ENCODE data around the gene OR5I1.
"Not testable (repeated sequence)": the region's sequence is repeated elsewhere in the genome, so short reads cannot be mapped to it uniquely, and the experiment has no call there.

The OR5I1 gene

GRCh38 chr11:55936300-55936699 lies at the start of gene OR5I1:
TSS of gene OR5I1 (minus strand) at chr11:55936400. CDS start at chr11:55936400, 0 bp downstream.
- Histone ChIP-seq H3K4me3 (ENCODE audit: low read length) (no peak within 1 kb of the TSS), H3K9ac (ENCODE audit: low read length) (no peak within 1 kb of the TSS), H3K9me3 (ENCODE audit: control insufficient read depth, low read length) (no peaks in the 10 kb centered on the region), H3K36me3 (ENCODE audit: control insufficient read depth, insufficient read depth, low read length) (no peaks in the 10 kb centered on the region), H3K27me3 (ENCODE audit: control insufficient read depth, insufficient read depth, low read length) (no peaks in the 10 kb centered on the region), H3K4me1 (ENCODE audit: control insufficient read depth, insufficient read depth, low read length) (no peaks in the 10 kb centered on the region)

DNA sequence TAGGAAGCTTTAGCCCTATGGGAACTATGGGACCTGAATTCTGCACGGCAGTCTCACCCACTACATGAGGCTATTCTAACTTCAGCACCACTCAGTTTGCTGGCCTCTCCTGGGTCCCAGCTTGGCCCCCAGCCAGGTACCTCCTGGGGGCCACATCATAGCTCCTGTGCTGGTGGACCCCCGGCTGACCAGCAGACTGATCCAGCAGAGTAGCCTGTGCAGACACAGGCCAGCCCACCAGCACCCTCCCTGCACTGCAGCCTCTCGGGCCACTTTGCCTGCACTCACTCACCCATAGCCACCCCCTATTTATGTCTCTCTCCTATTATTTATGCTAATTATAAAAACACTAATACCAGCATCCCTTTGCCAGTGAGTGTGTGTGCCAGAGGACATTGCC lies 34.7 kb upstream of the OR5I1 start:
- Histone ChIP-seq H3K9me3 (ENCODE audit: control insufficient read depth, low read length) (no peaks in the 10 kb centered on the region), H3K36me3 (ENCODE audit: control insufficient read depth, insufficient read depth, low read length) (no peaks in the 10 kb centered on the region), H3K4me3 (ENCODE audit: low read length) (no peak overlapping the region), H3K4me1 (ENCODE audit: control insufficient read depth, insufficient read depth, low read length) (no peaks in the 10 kb centered on the region), H3K9ac (ENCODE audit: low read length) (no peak overlapping the region), H3K27me3 (ENCODE audit: control insufficient read depth, insufficient read depth, low read length) (no peaks in the 10 kb centered on the region)

- H3K4me1 ChIP-seq (ENCODE audit: control insufficient read depth, insufficient read depth, low read length) = no peaks in the 10 kb centered on the region
- H3K36me3 ChIP-seq (ENCODE audit: control insufficient read depth, insufficient read depth, low read length) = no peaks in the 10 kb centered on the region
- no peaks in the 10 kb centered on the region for H3K27me3 ChIP-seq (ENCODE audit: control insufficient read depth, insufficient read depth, low read length)
- H3K4me3 ChIP-seq (ENCODE audit: low read length) = no peak within 1 kb of the TSS
- H3K9me3 ChIP-seq (ENCODE audit: control insufficient read depth, low read length) = no peaks in the 10 kb centered on the region
- no peak within 1 kb of the TSS for H3K9ac ChIP-seq (ENCODE audit: low read length)
Observed at GRCh38 chr11:55969845-55970244, 33.6 kb upstream of the OR5I1 start, which contains the start of gene OR10AG1. TSS of gene OR10AG1 (minus strand) at chr11:55969945. CDS start at chr11:55969907, 38 bp downstream.

- no peak overlapping the region for H3K4me3 ChIP-seq (ENCODE audit: low read length)
- H3K27me3 ChIP-seq (ENCODE audit: control insufficient read depth, insufficient read depth, low read length) = no peaks in the 10 kb centered on the region
- H3K4me1 ChIP-seq (ENCODE audit: control insufficient read depth, insufficient read depth, low read length) = no peaks in the 10 kb centered on the region
- H3K9me3 ChIP-seq (ENCODE audit: control insufficient read depth, low read length) = no peaks in the 10 kb centered on the region
- no peak overlapping the region for H3K9ac ChIP-seq (ENCODE audit: low read length)
- no peaks in the 10 kb centered on the region for H3K36me3 ChIP-seq (ENCODE audit: control insufficient read depth, insufficient read depth, low read length)
Observed at GRCh38 chr11:55967914-55968313, 31.7 kb upstream of the OR5I1 start.

GRCh38 chr11:55966391-55966790 lies 30.2 kb upstream of the OR5I1 start:
- Histone ChIP-seq H3K4me3 (ENCODE audit: low read length) (no peak overlapping the region), H3K4me1 (ENCODE audit: control insufficient read depth, insufficient read depth, low read length) (no peaks in the 10 kb centered on the region), H3K36me3 (ENCODE audit: control insufficient read depth, insufficient read depth, low read length) (no peaks in the 10 kb centered on the region), H3K9ac (ENCODE audit: low read length) (no peak overlapping the region), H3K9me3 (ENCODE audit: control insufficient read depth, low read length) (no peaks in the 10 kb centered on the region), H3K27me3 (ENCODE audit: control insufficient read depth, insufficient read depth, low read length) (no peaks in the 10 kb centered on the region)

DNA sequence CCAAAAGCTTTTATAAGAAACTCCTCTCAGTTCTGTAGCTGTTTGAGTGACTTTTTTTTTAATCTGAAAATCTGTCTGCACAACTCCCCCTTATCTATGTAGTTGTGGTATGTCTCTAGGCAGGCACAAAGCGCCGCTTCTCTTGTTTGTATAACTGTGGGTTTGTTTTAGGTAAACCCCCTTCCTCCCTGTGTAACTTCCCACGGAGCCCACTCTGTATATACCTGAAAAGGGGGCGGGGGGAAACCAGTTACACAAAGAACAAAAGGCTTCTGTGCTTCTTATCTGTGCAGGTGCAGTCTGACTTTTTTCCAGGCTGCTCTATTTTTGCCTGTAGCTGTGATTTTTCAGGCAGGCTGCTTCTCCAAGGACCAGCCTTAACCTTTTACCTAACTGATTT lies 20.3 kb upstream of the OR5I1 start:
- Histone ChIP-seq H3K9ac (ENCODE audit: low read length) (no peak overlapping the region), H3K4me3 (ENCODE audit: low read length) (no peak overlapping the region), H3K36me3 (ENCODE audit: control insufficient read depth, insufficient read depth, low read length) (no peaks in the 10 kb centered on the region), H3K4me1 (ENCODE audit: control insufficient read depth, insufficient read depth, low read length) (no peaks in the 10 kb centered on the region), H3K9me3 (ENCODE audit: control insufficient read depth, low read length) (no peaks in the 10 kb centered on the region), H3K27me3 (ENCODE audit: control insufficient read depth, insufficient read depth, low read length) (no peaks in the 10 kb centered on the region)

DNA sequence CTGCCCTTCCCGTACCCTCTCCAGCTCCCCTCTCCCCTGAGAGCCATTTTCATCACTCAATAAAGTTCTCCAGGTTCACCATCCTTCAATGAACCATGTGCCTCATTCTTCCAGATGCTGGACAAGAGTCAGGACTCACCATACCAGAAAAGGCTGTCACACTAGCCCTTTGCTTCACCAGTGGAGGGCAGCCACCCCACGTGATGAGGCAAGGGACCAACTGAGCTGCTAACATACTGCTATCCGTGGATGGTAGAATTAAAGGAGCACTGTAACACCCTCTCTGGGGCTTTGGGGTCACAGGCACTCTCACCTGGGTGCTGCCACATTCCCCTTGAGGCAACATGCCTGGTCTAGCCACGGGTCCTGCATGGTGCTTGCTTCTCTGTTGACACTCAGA lies 13.1 kb upstream of the OR5I1 start:
- H3K9ac ChIP-seq (ENCODE audit: low read length) = no peak overlapping the region
- H3K4me3 ChIP-seq (ENCODE audit: low read length) = no peak overlapping the region
- H3K36me3 ChIP-seq (ENCODE audit: control insufficient read depth, insufficient read depth, low read length) = no peaks in the 10 kb centered on the region
- H3K27me3 ChIP-seq (ENCODE audit: control insufficient read depth, insufficient read depth, low read length) = no peaks in the 10 kb centered on the region
- H3K4me1 ChIP-seq (ENCODE audit: control insufficient read depth, insufficient read depth, low read length) = no peaks in the 10 kb centered on the region
- H3K9me3 ChIP-seq (ENCODE audit: control insufficient read depth, low read length) = no peaks in the 10 kb centered on the region

DNA sequence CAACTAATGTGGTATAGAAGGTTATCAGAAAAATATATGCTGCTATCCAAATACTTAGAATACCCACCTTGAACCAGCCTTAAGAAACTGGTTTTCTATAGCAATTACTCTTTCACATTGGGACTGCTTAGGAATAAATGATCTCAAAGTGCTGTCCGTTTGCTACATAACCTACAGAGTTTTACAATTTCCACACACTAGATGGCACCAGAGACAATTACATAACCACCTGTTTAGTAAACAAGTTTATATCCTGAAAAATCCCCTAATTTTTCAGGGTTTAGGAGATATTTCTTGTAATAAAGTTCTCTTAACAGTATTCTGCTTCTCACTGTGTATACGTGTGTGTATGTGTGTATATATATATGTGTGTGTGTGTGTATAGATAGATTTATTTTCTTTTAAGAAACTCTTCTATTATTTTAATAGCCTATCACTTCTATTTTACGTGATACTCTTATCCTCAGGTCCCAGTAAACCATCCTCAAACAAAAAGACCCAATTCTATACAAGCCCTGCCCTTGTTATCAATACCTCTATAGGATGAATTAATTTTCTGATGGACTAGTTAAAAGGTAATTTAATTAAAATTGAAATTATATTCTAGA lies 6.7 kb upstream of the OR5I1 start:
- Histone ChIP-seq H3K4me1 (ENCODE audit: control insufficient read depth, insufficient read depth, low read length) (no peaks in the 10 kb centered on the region), H3K4me3 (ENCODE audit: low read length) (no peak overlapping the region)

GRCh38 chr11:55920537-55920936 lies 15.7 kb downstream of the OR5I1 start:
- H3K4me1 ChIP-seq (ENCODE audit: control insufficient read depth, insufficient read depth, low read length) = no peaks in the 10 kb centered on the region
- no peak overlapping the region for H3K9ac ChIP-seq (ENCODE audit: low read length)
- H3K36me3 ChIP-seq (ENCODE audit: control insufficient read depth, insufficient read depth, low read length) = no peaks in the 10 kb centered on the region
- no peak overlapping the region for H3K4me3 ChIP-seq (ENCODE audit: low read length)
- no peaks in the 10 kb centered on the region for H3K9me3 ChIP-seq (ENCODE audit: control insufficient read depth, low read length)
- H3K27me3 ChIP-seq (ENCODE audit: control insufficient read depth, insufficient read depth, low read length) = no peaks in the 10 kb centered on the region

More for the DNA sequence above, 6.7 kb upstream of the OR5I1 start:
- no peaks in the 10 kb centered on the region for H3K9me3 ChIP-seq (ENCODE audit: control insufficient read depth, low read length)
- H3K9ac ChIP-seq (ENCODE audit: low read length) = no peak overlapping the region
- no peaks in the 10 kb centered on the region for H3K36me3 ChIP-seq (ENCODE audit: control insufficient read depth, insufficient read depth, low read length)
- H3K27me3 ChIP-seq (ENCODE audit: control insufficient read depth, insufficient read depth, low read length) = no peaks in the 10 kb centered on the region

- Histone ChIP-seq H3K4me1 (ENCODE audit: control insufficient read depth, insufficient read depth, low read length) (no peaks in the 10 kb centered on the region), H3K36me3 (ENCODE audit: control insufficient read depth, insufficient read depth, low read length) (no peaks in the 10 kb centered on the region), H3K9me3 (ENCODE audit: control insufficient read depth, low read length) (no peaks in the 10 kb centered on the region), H3K4me3 (ENCODE audit: low read length) (no peak within 1 kb of the TSS), H3K27me3 (ENCODE audit: control insufficient read depth, insufficient read depth, low read length) (no peaks in the 10 kb centered on the region), H3K9ac (ENCODE audit: low read length) (no peak within 1 kb of the TSS)
Observed at GRCh38 chr11:55914482-55914881, 21.7 kb downstream of the OR5I1 start, which contains the start of gene OR5W2. TSS of gene OR5W2 (minus strand) at chr11:55914582. CDS start at chr11:55914582, 0 bp downstream.

DNA sequence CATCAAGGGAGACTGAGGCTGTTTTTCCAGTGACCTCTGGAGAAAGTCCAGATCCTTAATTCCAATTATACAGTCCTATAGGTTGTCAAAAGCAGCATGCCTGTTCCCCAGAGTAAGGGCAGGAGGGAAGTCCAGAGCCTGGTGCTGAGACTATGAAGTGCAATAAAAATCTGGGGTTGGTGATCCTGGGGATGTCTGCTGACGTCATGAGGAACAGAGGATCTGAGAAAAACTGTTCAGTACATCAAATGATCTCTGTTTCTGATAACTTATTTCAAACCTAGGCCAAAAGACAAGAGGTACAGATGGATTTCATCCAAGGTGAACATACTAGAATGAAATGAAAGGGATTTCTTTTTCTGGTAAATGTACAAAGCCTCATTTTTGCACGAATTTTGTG lies 33.9 kb downstream of the OR5I1 start:
- Histone ChIP-seq H3K9me3 (ENCODE audit: control insufficient read depth, low read length) (no peaks in the 10 kb centered on the region), H3K4me1 (ENCODE audit: control insufficient read depth, insufficient read depth, low read length) (no peaks in the 10 kb centered on the region), H3K9ac (ENCODE audit: low read length) (no peak overlapping the region), H3K4me3 (ENCODE audit: low read length) (no peak overlapping the region), H3K36me3 (ENCODE audit: control insufficient read depth, insufficient read depth, low read length) (no peaks in the 10 kb centered on the region), H3K27me3 (ENCODE audit: control insufficient read depth, insufficient read depth, low read length) (no peaks in the 10 kb centered on the region)

DNA sequence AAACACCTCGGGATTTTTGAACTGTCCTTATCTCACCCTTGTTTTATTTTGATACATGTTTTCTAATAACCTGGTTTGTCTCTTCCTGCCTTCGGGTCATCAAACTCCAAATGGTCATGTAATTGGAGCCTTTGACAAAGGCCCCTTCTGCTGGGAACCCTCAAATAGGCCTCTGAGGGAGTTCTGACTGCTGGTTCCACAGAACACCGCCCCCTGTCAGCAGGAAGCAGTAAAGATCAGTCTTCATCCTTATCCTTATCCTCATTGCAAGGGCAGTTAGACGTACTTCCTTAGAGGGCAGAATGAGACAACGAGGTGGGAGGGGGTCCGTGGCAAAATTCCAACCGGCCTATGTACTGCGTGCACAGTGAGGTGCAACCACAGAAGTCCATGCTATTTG lies 41.0 kb downstream of the OR5I1 start:
- Histone ChIP-seq H3K9me3 (ENCODE audit: control insufficient read depth, low read length) (no peaks in the 10 kb centered on the region), H3K36me3 (ENCODE audit: control insufficient read depth, insufficient read depth, low read length) (no peaks in the 10 kb centered on the region), H3K4me3 (ENCODE audit: low read length) (no peak overlapping the region), H3K9ac (ENCODE audit: low read length) (no peak overlapping the region), H3K27me3 (ENCODE audit: control insufficient read depth, insufficient read depth, low read length) (no peaks in the 10 kb centered on the region), H3K4me1 (ENCODE audit: control insufficient read depth, insufficient read depth, low read length) (no peaks in the 10 kb centered on the region)

GRCh38 chr11:55885481-55885880 lies 50.7 kb downstream of the OR5I1 start:
- not testable (repeated sequence) for H3K4me3 ChIP-seq (ENCODE audit: low read length); H3K9ac ChIP-seq (ENCODE audit: low read length); H3K27me3 ChIP-seq (ENCODE audit: control insufficient read depth, insufficient read depth, low read length); H3K9me3 ChIP-seq (ENCODE audit: control insufficient read depth, low read length); H3K4me1 ChIP-seq (ENCODE audit: control insufficient read depth, insufficient read depth, low read length); H3K36me3 ChIP-seq (ENCODE audit: control insufficient read depth, insufficient read depth, low read length)

All from mucosa of stomach (tissue), 1 donor.